GM12891 (cell line): Measurements from ENCODE around the gene ZBTB12.

Experiments used
- DNase-seq: peaks from one replicate; pipeline ENCODE4 v3.0.0; 2011; ENCODE audit warnings: low spot score; ENCODE audit not compliant: insufficient read length
- FAIRE-seq: peaks from 2 replicates; lab custom pipeline; 2011; peaks lifted over from hg19 to GRCh38; lab: Jason Lieb, UNC
- PAX5 ChIP-seq: IDR thresholded peaks from 2 replicates; pipeline ENCODE4 v1.6.1; 2011; ENCODE audit warnings: low read length, moderate library complexity, mild to moderate bottlenecking; ENCODE audit not compliant: insufficient read depth, severe bottlenecking
- POLR2A ChIP-seq: IDR thresholded peaks from 2 replicates; pipeline ENCODE4 v1.6.1; 2011; ENCODE audit warnings: low read depth, low read length, control low read depth
- POLR2AphosphoS5 ChIP-seq: IDR thresholded peaks from 2 replicates; pipeline ENCODE4 v1.6.1; 2011; ENCODE audit warnings: low read depth, low read length, control low read depth
- POU2F2 ChIP-seq: IDR thresholded peaks from 2 replicates; pipeline ENCODE4 v1.6.1; 2011; ENCODE audit warnings: low read depth, mild to moderate bottlenecking, control low read depth, low read length, moderate library complexity
- SPI1 ChIP-seq: IDR thresholded peaks from 2 replicates; pipeline ENCODE4 v1.6.1; 2011; ENCODE audit warnings: low read depth, low read length, control low read depth
- TAF1 ChIP-seq: IDR thresholded peaks from 2 replicates; pipeline ENCODE4 v1.6.1; 2011; ENCODE audit warnings: low read depth, low read length, control low read depth

The ZBTB12 gene

GRCh38 chr6:31896856-31897611 lies 4.9 kb downstream of the ZBTB12 start:
- DNase-seq (no peak), FAIRE-seq (no peak)
- TF ChIP-seq PAX5 (no peak), SPI1 (no peak), POLR2A (no peak), POLR2AphosphoS5 (no peak), TAF1 (no peak), POU2F2 (no peak)

- DNase-seq (no peak), FAIRE-seq (no peak)
- TF ChIP-seq POLR2A (no peak), POU2F2 (no peak), TAF1 (no peak), SPI1 (no peak), POLR2AphosphoS5 (no peak), PAX5 (no peak)
These were observed 5.4 kb downstream of the ZBTB12 start for GRCh38 chr6:31896493-31896855.

- TF ChIP-seq POLR2AphosphoS5 (no peak), PAX5 (no peak), SPI1 (no peak), TAF1 (no peak), POLR2A (no peak), POU2F2 (no peak)
- no peak for DNase-seq
- FAIRE-seq = no peak
These were observed 9.1 kb downstream of the ZBTB12 start for GRCh38 chr6:31892821-31893220.

- no peak for TF ChIP-seq POLR2AphosphoS5
- no peak for TF ChIP-seq SPI1
- TF ChIP-seq POU2F2 = no peak
- TF ChIP-seq POLR2A = no peak
- TF ChIP-seq TAF1 = no peak
- TF ChIP-seq PAX5 = no peak
- DNase-seq = no peak
- no peak for FAIRE-seq
These were observed 12.4 kb downstream of the ZBTB12 start for GRCh38 chr6:31889331-31889972.

- TF ChIP-seq TAF1 (no peak), SPI1 (no peak), POLR2AphosphoS5 (no peak), POLR2A (no peak)
- DNase-seq (peak; percentile 76), FAIRE-seq (peak; percentile 23)
These were observed 13.3 kb downstream of the ZBTB12 start for GRCh38 chr6:31888276-31889258.

GRCh38 chr6:31887173-31888007 lies 14.5 kb downstream of the ZBTB12 start:
- FAIRE-seq = no peak
- TF ChIP-seq POU2F2 (no peak), SPI1 (no peak)
- DNase-seq = no peak

GRCh38 chr6:31886541-31886991 lies 15.3 kb downstream of the ZBTB12 start:
- no peak for DNase-seq
- no peak for TF ChIP-seq POU2F2
- no peak for FAIRE-seq

- no peak for FAIRE-seq
- TF ChIP-seq SPI1 (no peak), POLR2A (no peak), POU2F2 (no peak), PAX5 (no peak), POLR2AphosphoS5 (no peak), TAF1 (no peak)
- no peak for DNase-seq
These were observed 17.3 kb downstream of the ZBTB12 start for GRCh38 chr6:31884528-31885035.

GRCh38 chr6:31883676-31884075 lies 18.2 kb downstream of the ZBTB12 start:
- TF ChIP-seq SPI1 (no peak), POLR2A (no peak), PAX5 (no peak), POLR2AphosphoS5 (no peak), POU2F2 (no peak), TAF1 (no peak)
- DNase-seq (no peak), FAIRE-seq (no peak)
